NCI-H2227 (cell line): ENCODE results near the gene LIFR.

Experiments used
- DNase-seq: peaks from one replicate; lab custom pipeline; 2025; ENCODE audit not compliant: unreplicated experiment; lab: John Stamatoyannopoulos, UW

Gene LIFR

GRCh38 chr5:38468202-38468673 lies 88.2 kb downstream of the LIFR start:
- no peak for DNase-seq

GRCh38 chr5:38467353-38468040 lies 88.9 kb downstream of the LIFR start:
- DNase-seq, result no peak

- no peak for DNase-seq
Measured at GRCh38 chr5:38466424-38467189, 89.8 kb downstream of the LIFR start.

- no peak for DNase-seq
Measured at GRCh38 chr5:38465702-38466423, 90.6 kb downstream of the LIFR start.

GRCh38 chr5:38465061-38465460 lies 91.4 kb downstream of the LIFR start:
- DNase-seq, result no peak

GRCh38 chr5:38463634-38464521 lies 92.6 kb downstream of the LIFR start:
- DNase-seq, result no peak

GRCh38 chr5:38462976-38463633 lies 93.3 kb downstream of the LIFR start:
- no peak for DNase-seq

- no peak for DNase-seq
Measured at GRCh38 chr5:38458174-38458573, 98.3 kb downstream of the LIFR start.

GRCh38 chr5:38456657-38457399 lies 99.6 kb downstream of the LIFR start:
- DNase-seq, result no peak

GRCh38 chr5:38455796-38456330 lies 100.6 kb downstream of the LIFR start:
- no peak for DNase-seq

GRCh38 chr5:38453921-38454320 lies 102.5 kb downstream of the LIFR start:
- DNase-seq, result no peak

GRCh38 chr5:38453506-38453905 lies 102.9 kb downstream of the LIFR start:
- no peak for DNase-seq

- no peak for DNase-seq
Measured at GRCh38 chr5:38452201-38452600, 104.2 kb downstream of the LIFR start.

- DNase-seq, result no peak
Measured at GRCh38 chr5:38451074-38451725, 105.2 kb downstream of the LIFR start.

- DNase-seq, result no peak
Measured at GRCh38 chr5:38450627-38451026, 105.8 kb downstream of the LIFR start.

- DNase-seq, result no peak
Measured at GRCh38 chr5:38448568-38449350, 107.7 kb downstream of the LIFR start.

- DNase-seq, result no peak
Measured at GRCh38 chr5:38447786-38448185, 108.7 kb downstream of the LIFR start.

- DNase-seq, result no peak
Measured at GRCh38 chr5:38447056-38447455, 109.4 kb downstream of the LIFR start.
